ENCODE data around the gene FADS6. TPM values are rescaled to one million over a fixed set of nuclear protein-coding genes. Genes with fewer than 3 reads are reported as not detected.

Gene FADS6
- total RNA-seq, 1 experiment from 2014 or later: not detected

DNA sequence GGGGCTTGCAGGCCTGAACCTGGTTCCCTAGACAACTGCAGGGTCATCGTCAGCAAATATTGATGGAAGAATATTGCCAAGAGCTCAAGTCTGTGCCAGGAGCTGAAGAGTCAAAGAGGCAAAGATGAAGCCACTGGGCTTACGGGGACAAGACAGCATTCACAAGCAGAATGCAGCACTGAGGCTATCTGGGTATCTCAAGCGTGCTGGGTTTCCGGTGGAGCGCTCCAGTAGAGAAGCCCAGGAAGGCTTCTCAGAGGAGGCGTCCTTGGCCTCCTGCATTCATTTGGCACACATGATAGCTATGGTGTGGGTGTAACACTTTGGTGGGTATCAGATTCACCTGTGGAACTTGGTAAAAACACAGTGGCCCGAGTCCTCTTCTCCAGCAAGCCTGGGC lies 2.9 kb downstream of the FADS6 start:
- no peak for ATAC-seq
- intact Hi-C loops (cut with micrococcal nuclease; ENCODE audit: unreplicated experiment) (no loop called here), in situ Hi-C loops (cut with HindIII; ENCODE audit: low pct_unique_long_range_greater_than_20kb, low sequenced_read_pairs) (no loop called here)
- Histone ChIP-seq H3K9me3 (ENCODE audit: control insufficient read depth, insufficient read depth, low read depth, low read length) (no peaks in the 10 kb centered on the region), H3K4me3 (ENCODE audit: low read depth in 2 of 2, low read length in 2 of 2) (no peak overlapping the region), H3K27ac (ENCODE audit: low read length) (no peak overlapping the region), H3K4me1 (ENCODE audit: control insufficient read depth, insufficient read depth, low read length) (no peaks in the 10 kb centered on the region), H3K27me3 (ENCODE audit: control insufficient read depth, insufficient read depth, low read length) (peaks cover 12% of the 10 kb centered on the region), H3K36me3 (ENCODE audit: control insufficient read depth, insufficient read depth, low read length) (no peaks in the 10 kb centered on the region)
- DNase-seq (ENCODE audit: low read depth, low spot score): no peak
- no TSS peak for BruUV-seq (replicated peaks)
- CTCF ChIA-PET: interaction anchor here (1.0 kb wide), 1 partner anchor 33 kb away, joined by 3 read pairs; the partner anchor contains the start of gene OTOP2
- POLR2A ChIA-PET: no interaction called here
- TF ChIP-seq, protein P1, sequence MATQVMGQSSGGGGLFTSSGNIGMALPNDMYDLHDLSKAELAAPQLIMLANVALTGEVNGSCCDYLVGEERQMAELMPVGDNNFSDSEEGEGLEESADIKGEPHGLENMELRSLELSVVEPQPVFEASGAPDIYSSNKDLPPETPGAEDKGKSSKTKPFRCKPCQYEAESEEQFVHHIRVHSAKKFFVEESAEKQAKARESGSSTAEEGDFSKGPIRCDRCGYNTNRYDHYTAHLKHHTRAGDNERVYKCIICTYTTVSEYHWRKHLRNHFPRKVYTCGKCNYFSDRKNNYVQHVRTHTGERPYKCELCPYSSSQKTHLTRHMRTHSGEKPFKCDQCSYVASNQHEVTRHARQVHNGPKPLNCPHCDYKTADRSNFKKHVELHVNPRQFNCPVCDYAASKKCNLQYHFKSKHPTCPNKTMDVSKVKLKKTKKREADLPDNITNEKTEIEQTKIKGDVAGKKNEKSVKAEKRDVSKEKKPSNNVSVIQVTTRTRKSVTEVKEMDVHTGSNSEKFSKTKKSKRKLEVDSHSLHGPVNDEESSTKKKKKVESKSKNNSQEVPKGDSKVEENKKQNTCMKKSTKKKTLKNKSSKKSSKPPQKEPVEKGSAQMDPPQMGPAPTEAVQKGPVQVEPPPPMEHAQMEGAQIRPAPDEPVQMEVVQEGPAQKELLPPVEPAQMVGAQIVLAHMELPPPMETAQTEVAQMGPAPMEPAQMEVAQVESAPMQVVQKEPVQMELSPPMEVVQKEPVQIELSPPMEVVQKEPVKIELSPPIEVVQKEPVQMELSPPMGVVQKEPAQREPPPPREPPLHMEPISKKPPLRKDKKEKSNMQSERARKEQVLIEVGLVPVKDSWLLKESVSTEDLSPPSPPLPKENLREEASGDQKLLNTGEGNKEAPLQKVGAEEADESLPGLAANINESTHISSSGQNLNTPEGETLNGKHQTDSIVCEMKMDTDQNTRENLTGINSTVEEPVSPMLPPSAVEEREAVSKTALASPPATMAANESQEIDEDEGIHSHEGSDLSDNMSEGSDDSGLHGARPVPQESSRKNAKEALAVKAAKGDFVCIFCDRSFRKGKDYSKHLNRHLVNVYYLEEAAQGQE (IDR thresholded peaks at IDR 0.05; ENCODE audit: insufficient read depth in 1 of 2, low read depth in 2 of 2, low read length in 1 of 2): no peak
- TF ChIP-seq POLR2AphosphoS5 (IDR thresholded peaks at IDR 0.05; ENCODE audit: low read depth, low read length): no peak
- no peak for TF ChIP-seq TCF7L2 (IDR thresholded peaks at IDR 0.05; ENCODE audit: low read depth, low read length)
- TF ChIP-seq CTCF (IDR thresholded peaks at IDR 0.05): no peak
- no peak for TF ChIP-seq SIN3A (IDR thresholded peaks at IDR 0.05; ENCODE audit: borderline replicate concordance, insufficient read depth, low read depth, low read length)

DNA sequence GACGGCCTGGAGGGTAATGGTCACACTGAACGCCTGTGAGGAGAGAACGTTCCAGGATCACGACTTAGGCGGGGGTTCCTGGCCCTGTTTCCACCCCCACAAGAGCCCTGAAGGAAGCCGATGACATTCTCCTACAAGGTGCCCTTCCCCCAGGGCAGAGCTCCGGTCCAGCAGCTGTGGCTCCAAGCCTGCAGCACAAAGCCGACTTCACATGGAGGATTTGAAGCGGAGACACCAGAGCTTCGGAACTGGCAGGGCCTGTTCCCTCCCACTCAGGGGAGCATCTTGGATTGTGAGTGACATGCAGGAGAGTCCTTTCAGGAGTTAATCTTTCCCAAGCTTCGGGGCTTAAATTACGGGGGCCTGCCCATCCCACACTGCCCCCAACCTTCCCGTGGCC lies 5.0 kb downstream of the FADS6 start:
- no peak overlapping the region for H3K4me3 ChIP-seq (ENCODE audit: low read depth in 2 of 2, low read length in 2 of 2)
- POLR2A ChIA-PET: no interaction called here
- intact Hi-C loops (cut with micrococcal nuclease; ENCODE audit: unreplicated experiment): no loop called here
- BruUV-seq (replicated peaks): no TSS peak
- H3K36me3 ChIP-seq (ENCODE audit: control insufficient read depth, insufficient read depth, low read length): no peaks in the 10 kb centered on the region
- in situ Hi-C loops (cut with HindIII; ENCODE audit: low pct_unique_long_range_greater_than_20kb, low sequenced_read_pairs): no loop called here
- no peaks in the 10 kb centered on the region for H3K9me3 ChIP-seq (ENCODE audit: control insufficient read depth, insufficient read depth, low read depth, low read length)
- no peaks in the 10 kb centered on the region for H3K4me1 ChIP-seq (ENCODE audit: control insufficient read depth, insufficient read depth, low read length)
- H3K27me3 ChIP-seq (ENCODE audit: control insufficient read depth, insufficient read depth, low read length): no peaks in the 10 kb centered on the region; the same call in 1 of the 2 replicates
- TF ChIP-seq TCF7L2 (IDR thresholded peaks at IDR 0.05; ENCODE audit: low read depth, low read length) (no peak), SIN3A (IDR thresholded peaks at IDR 0.05; ENCODE audit: borderline replicate concordance, insufficient read depth, low read depth, low read length) (no peak)
- ATAC-seq (no peak), DNase-seq (ENCODE audit: low read depth, low spot score) (no peak)
- no peak overlapping the region for H3K27ac ChIP-seq (ENCODE audit: low read length)
- CTCF ChIA-PET: no interaction called here

- no peak for ATAC-seq
- no peak for DNase-seq (ENCODE audit: low read depth, low spot score)
- TF ChIP-seq POLR2AphosphoS5 (IDR thresholded peaks at IDR 0.05; ENCODE audit: low read depth, low read length): no peak
- TF ChIP-seq, protein P1 (IDR thresholded peaks at IDR 0.05; ENCODE audit: insufficient read depth in 1 of 2, low read depth in 2 of 2, low read length in 1 of 2): no peak
- TF ChIP-seq CTCF (IDR thresholded peaks at IDR 0.05): no peak
- TF ChIP-seq TCF7L2 (IDR thresholded peaks at IDR 0.05; ENCODE audit: low read depth, low read length): no peak
- TF ChIP-seq SIN3A (IDR thresholded peaks at IDR 0.05; ENCODE audit: borderline replicate concordance, insufficient read depth, low read depth, low read length): no peak
- no peak overlapping the region for H3K4me3 ChIP-seq (ENCODE audit: low read depth in 2 of 2, low read length in 2 of 2)
- ChIA-PET CTCF (no interaction called here), POLR2A (no interaction called here)
- in situ Hi-C loops (cut with HindIII; ENCODE audit: low pct_unique_long_range_greater_than_20kb, low sequenced_read_pairs): no loop called here
- no peaks in the 10 kb centered on the region for H3K36me3 ChIP-seq (ENCODE audit: control insufficient read depth, insufficient read depth, low read length)
- no peaks in the 10 kb centered on the region for H3K4me1 ChIP-seq (ENCODE audit: control insufficient read depth, insufficient read depth, low read length)
- no peaks in the 10 kb centered on the region for H3K9me3 ChIP-seq (ENCODE audit: control insufficient read depth, insufficient read depth, low read depth, low read length)
- no TSS peak for BruUV-seq (replicated peaks)
- H3K27ac ChIP-seq (ENCODE audit: low read length): no peak overlapping the region
- no peaks in the 10 kb centered on the region; the same call in 1 of the 2 replicates for H3K27me3 ChIP-seq (ENCODE audit: control insufficient read depth, insufficient read depth, low read length)
- intact Hi-C loops (cut with micrococcal nuclease; ENCODE audit: unreplicated experiment): no loop called here
Measured at GRCh38 chr17:74883241-74883745, 10.1 kb downstream of the FADS6 start.

Measured in Panc1 (cell line).